HL-60 (cell line): ENCODE measurements around the gene FH.

ENCODE experiments used
- DNase-seq, 2 experiments: peaks; one replicate each; pipeline ENCODE4 v3.0.0-alpha.2; 2010 to 2020; ENCODE audit warnings: low read depth in 1 of 2, low spot score in 1 of 2
- H3K27ac ChIP-seq: fragments of 250-450 bp; sonication (Bioruptor Pico); replicated peaks from 2 replicates; pipeline ENCODE4 v1.5.1; 2020; ENCODE audit warnings: mild to moderate bottlenecking, moderate library complexity
- H3K27me3 ChIP-seq: fragments of 250-450 bp; sonication (Bioruptor Pico); 2 replicates; pipeline ENCODE4 v1.5.1; 2021; ENCODE audit warnings: mild to moderate bottlenecking, moderate library complexity; ENCODE audit not compliant: insufficient read depth, poor library complexity, severe bottlenecking
- H3K4me3 ChIP-seq: replicated peaks from 2 replicates; pipeline ENCODE4 v1.5.1; 2011; ENCODE audit warnings: mild to moderate bottlenecking, control low read depth, low read length; ENCODE audit not compliant: insufficient read depth
- GABPA ChIP-seq: IDR thresholded peaks from 2 replicates; pipeline ENCODE4 v1.6.1; 2012; ENCODE audit warnings: low read depth
- POLR2AphosphoS5 ChIP-seq: IDR thresholded peaks from 2 replicates; pipeline ENCODE4 v1.6.1; 2012; ENCODE audit warnings: low read depth
- SPI1 ChIP-seq: IDR thresholded peaks from 2 replicates; pipeline ENCODE4 v1.6.1; 2012; ENCODE audit warnings: low read depth, mild to moderate bottlenecking, borderline replicate concordance
- TF ChIP-seq, protein P1 (sequence below): IDR thresholded peaks from 2 replicates; pipeline ENCODE4 v1.6.1; 2012; ENCODE audit warnings: low read depth; ENCODE audit not compliant: insufficient replicate concordance
- TF ChIP-seq, protein P2 (sequence below): IDR thresholded peaks from one replicate; pipeline ENCODE4 v1.5.1; 2011; ENCODE audit warnings: low read length, control low read depth, inconsistent platforms; ENCODE audit not compliant: insufficient read depth

Gene FH

DNA sequence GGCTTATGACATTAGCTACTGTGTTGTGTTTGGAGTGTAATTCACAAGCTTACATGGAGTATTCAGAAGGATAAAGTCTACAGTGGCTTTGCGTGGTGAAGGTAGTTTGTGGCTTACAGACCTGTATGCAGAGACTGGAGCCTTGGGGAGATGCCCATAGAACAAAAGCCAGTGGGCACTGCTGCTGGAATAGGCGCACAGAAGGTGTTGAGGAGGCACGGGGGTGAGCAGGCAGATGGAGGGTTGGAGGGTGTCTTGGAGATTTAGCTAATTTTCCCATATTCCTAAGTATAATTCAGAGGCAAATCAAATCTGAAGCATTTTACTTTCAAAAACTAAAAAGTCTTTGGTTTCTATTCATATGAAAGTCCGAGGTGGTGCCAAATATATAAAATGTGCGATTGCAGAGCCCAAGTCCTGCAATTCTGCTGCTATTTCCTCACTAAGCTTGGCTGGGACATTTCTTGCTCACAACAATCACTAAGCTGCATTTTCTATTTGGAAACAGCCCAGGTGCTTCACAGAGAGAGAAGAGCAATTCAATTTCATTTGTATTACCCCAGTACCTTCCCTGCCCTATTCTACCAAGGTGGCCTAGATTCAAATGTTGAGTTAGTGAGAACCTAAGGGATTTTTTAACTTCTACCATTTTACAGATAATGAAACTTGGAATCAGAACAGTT, 48.5 kb downstream of the FH start:
- DNase-seq = no peak
- peaks cover 5% of the 10 kb centered on the region for H3K27me3 ChIP-seq
- TF ChIP-seq SPI1 = no peak
- TF ChIP-seq POLR2AphosphoS5 = no peak
- TF ChIP-seq GABPA = no peak
- TF ChIP-seq, protein P1, sequence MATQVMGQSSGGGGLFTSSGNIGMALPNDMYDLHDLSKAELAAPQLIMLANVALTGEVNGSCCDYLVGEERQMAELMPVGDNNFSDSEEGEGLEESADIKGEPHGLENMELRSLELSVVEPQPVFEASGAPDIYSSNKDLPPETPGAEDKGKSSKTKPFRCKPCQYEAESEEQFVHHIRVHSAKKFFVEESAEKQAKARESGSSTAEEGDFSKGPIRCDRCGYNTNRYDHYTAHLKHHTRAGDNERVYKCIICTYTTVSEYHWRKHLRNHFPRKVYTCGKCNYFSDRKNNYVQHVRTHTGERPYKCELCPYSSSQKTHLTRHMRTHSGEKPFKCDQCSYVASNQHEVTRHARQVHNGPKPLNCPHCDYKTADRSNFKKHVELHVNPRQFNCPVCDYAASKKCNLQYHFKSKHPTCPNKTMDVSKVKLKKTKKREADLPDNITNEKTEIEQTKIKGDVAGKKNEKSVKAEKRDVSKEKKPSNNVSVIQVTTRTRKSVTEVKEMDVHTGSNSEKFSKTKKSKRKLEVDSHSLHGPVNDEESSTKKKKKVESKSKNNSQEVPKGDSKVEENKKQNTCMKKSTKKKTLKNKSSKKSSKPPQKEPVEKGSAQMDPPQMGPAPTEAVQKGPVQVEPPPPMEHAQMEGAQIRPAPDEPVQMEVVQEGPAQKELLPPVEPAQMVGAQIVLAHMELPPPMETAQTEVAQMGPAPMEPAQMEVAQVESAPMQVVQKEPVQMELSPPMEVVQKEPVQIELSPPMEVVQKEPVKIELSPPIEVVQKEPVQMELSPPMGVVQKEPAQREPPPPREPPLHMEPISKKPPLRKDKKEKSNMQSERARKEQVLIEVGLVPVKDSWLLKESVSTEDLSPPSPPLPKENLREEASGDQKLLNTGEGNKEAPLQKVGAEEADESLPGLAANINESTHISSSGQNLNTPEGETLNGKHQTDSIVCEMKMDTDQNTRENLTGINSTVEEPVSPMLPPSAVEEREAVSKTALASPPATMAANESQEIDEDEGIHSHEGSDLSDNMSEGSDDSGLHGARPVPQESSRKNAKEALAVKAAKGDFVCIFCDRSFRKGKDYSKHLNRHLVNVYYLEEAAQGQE = no peak
- TF ChIP-seq, protein P2, sequence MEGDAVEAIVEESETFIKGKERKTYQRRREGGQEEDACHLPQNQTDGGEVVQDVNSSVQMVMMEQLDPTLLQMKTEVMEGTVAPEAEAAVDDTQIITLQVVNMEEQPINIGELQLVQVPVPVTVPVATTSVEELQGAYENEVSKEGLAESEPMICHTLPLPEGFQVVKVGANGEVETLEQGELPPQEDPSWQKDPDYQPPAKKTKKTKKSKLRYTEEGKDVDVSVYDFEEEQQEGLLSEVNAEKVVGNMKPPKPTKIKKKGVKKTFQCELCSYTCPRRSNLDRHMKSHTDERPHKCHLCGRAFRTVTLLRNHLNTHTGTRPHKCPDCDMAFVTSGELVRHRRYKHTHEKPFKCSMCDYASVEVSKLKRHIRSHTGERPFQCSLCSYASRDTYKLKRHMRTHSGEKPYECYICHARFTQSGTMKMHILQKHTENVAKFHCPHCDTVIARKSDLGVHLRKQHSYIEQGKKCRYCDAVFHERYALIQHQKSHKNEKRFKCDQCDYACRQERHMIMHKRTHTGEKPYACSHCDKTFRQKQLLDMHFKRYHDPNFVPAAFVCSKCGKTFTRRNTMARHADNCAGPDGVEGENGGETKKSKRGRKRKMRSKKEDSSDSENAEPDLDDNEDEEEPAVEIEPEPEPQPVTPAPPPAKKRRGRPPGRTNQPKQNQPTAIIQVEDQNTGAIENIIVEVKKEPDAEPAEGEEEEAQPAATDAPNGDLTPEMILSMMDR = no peak
- no peak overlapping the region for H3K27ac ChIP-seq
- H3K4me3 ChIP-seq = no peak overlapping the region

DNA sequence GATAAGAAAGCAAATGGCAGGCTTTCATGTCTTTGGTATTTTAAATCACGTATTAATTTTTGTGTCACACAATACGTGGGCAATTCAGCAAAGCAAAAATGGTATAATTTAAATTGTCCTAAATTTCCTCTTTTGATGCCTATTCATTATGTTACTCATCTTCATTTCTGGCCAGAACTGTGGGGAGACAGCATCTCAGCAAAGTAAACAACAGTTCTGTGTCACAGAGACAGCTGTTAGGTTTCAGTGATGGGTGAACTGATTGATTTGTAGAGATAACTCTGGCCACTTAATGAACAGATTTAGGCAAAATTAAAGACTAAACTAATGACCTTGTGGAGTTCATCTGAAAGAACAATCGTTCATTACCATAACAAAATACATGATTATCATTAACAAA, 49.2 kb downstream of the FH start:
- TF ChIP-seq GABPA = no peak
- TF ChIP-seq, protein P1 = no peak
- no peak for TF ChIP-seq SPI1
- TF ChIP-seq POLR2AphosphoS5 = no peak
- TF ChIP-seq, protein P2 = no peak
- no peak overlapping the region for H3K4me3 ChIP-seq
- peaks cover 5% of the 10 kb centered on the region for H3K27me3 ChIP-seq
- DNase-seq = no peak
- H3K27ac ChIP-seq = no peak overlapping the region

DNA sequence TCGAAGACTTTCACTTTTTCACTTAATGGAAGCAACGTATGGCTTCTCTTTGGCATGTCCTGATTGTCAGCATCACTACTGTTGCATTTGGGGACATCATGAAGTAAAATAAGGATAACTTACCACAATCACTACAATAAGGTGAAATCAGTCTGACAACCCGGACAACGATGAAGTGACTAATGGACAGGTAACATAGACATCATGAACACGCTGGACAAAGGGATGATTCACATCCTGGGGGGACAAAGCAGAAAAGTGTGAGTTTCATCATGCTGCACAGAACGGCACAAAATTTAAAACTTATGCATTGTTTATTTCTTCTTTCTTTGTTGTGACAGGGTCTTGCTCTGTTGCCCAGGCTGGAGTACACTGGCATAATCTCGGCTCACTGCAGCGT, 53.9 kb downstream of the FH start:
- Histone ChIP-seq H3K27ac (no peak overlapping the region), H3K4me3 (no peak overlapping the region), H3K27me3 (peaks cover 5% of the 10 kb centered on the region)
- no peak for DNase-seq
- TF ChIP-seq, protein P2 = no peak
- TF ChIP-seq SPI1 = no peak
- no peak for TF ChIP-seq POLR2AphosphoS5
- no peak for TF ChIP-seq GABPA
- TF ChIP-seq, protein P1 = no peak
